Skeletal muscle satellite cell (primary cell): Measurements from ENCODE around the gene MAK.
"Not testable (repeated sequence)": the region's sequence is repeated elsewhere in the genome, so short reads cannot be mapped to it uniquely, and the experiment has no call there.

ENCODE experiments used
- H3K27me3 ChIP-seq: 2 replicates; pipeline ENCODE4 v1.7.0; 2013; ENCODE audit warnings: low read length; ENCODE audit not compliant: control insufficient read depth, insufficient read depth
- H3K36me3 ChIP-seq: 2 replicates; pipeline ENCODE4 v1.7.0; 2013; ENCODE audit warnings: mild to moderate bottlenecking, control low read depth, low read length; ENCODE audit not compliant: insufficient read depth
- H3K4me1 ChIP-seq: 2 replicates; pipeline ENCODE4 v1.7.0; 2013; ENCODE audit warnings: low read length; ENCODE audit not compliant: control insufficient read depth, insufficient read depth
- H3K4me2 ChIP-seq: 2 replicates; pipeline ENCODE4 v1.7.0; 2013; ENCODE audit warnings: mild to moderate bottlenecking, low read length
- H3K4me3 ChIP-seq: 2 replicates; pipeline ENCODE4 v1.7.0; 2013; ENCODE audit warnings: low read length
- H3K9ac ChIP-seq: 2 replicates; pipeline ENCODE4 v1.7.0; 2013; ENCODE audit warnings: mild to moderate bottlenecking, low read depth, low read length, moderate library complexity
- H3K9me3 ChIP-seq: replicated peaks from 2 replicates; pipeline ENCODE4 v1.7.0; 2013; ENCODE audit warnings: mild to moderate bottlenecking, control low read depth, low read length

The MAK gene

DNA sequence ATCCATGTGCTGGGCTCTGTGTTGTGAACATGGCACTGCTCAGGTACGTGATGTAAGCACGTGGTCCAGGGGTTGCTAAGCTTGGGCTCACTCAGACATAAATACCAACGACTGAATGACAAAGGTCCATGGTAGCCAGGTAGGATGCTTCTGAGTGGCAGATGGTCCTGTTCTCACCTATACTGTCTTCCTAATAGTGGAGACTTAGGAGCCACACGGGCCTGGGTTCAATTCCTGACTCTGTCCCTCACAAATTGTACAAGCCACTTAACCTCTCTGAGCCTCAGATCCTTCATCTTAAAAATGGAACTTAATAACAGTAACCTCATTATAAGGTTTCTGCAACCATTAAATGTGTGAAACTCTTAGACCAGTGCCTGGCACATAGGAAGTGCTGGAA lies 36.7 kb upstream of the MAK start:
- no peak overlapping the region for H3K4me3 ChIP-seq
- no peak overlapping the region for H3K9ac ChIP-seq
- no peaks in the 10 kb centered on the region for H3K4me1 ChIP-seq
- no peaks in the 10 kb centered on the region for H3K9me3 ChIP-seq
- no peak overlapping the region for H3K4me2 ChIP-seq
- H3K27me3 ChIP-seq: peaks cover 21% of the 10 kb centered on the region
- no peaks in the 10 kb centered on the region for H3K36me3 ChIP-seq

DNA sequence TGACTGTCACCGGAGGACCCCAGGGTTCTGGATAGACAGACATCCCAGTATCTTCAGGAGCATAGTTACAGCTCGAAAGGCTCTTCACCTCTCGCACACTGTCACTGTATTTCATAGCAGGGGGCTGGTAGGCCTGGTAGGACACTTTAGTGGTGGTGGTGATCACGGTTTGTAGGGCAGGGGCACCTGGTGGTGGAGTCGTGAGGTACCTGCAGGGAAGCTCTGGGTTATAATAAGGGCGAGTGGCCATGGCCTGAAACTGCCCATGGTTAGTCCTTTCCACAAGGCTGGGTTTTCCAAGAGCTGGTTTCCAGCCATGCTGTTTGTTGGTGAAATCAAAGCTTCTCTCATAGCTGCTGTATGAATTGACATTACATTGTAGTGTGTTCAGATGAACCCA lies 35.9 kb upstream of the MAK start:
- H3K4me1 ChIP-seq: no peaks in the 10 kb centered on the region
- no peak overlapping the region for H3K4me3 ChIP-seq
- H3K27me3 ChIP-seq: peaks cover 15% of the 10 kb centered on the region
- H3K36me3 ChIP-seq: no peaks in the 10 kb centered on the region
- H3K9me3 ChIP-seq: no peaks in the 10 kb centered on the region
- H3K9ac ChIP-seq: no peak overlapping the region
- H3K4me2 ChIP-seq: no peak overlapping the region

DNA sequence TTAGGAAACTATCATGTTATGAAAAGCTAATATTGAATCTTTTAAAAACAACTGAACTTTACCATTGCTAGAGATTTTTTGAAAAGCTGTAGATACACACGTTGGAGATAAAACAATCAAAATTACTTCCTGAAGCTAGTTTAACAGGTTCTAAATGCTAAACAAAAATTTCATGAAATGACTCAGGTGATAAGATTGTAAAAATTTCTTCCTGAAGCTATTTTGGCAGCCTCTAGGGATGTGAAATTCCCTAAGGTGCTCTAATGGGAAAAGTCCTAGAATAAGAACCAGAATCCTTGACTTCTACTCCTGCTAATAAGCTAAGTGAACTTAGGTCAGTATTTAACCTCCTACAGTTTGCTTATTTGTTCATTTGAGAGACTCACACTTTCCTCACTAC lies 35.0 kb upstream of the MAK start:
- no peaks in the 10 kb centered on the region for H3K36me3 ChIP-seq
- H3K4me1 ChIP-seq: no peaks in the 10 kb centered on the region
- no peaks in the 10 kb centered on the region for H3K9me3 ChIP-seq
- no peak overlapping the region for H3K4me2 ChIP-seq
- no peak overlapping the region for H3K4me3 ChIP-seq
- peaks cover 14% of the 10 kb centered on the region for H3K27me3 ChIP-seq
- H3K9ac ChIP-seq: no peak overlapping the region

DNA sequence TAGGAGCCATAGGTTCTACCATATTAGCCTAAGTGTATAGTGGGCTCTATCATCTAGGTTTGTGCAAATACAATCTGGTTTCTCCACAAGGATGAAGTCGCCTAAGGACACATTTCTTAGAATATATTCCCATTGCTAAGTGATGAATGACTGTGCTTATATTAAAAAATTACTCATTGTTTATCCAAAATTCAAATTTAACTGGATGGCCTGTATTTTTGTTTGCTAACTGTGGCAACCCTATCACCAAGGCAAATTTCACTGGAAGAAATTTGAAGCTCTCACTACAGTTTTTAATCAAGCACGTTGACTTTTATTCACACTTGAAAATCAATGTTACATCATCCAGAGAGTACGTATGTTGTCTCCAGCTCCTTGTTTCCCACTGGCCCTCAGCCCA lies 29.6 kb upstream of the MAK start:
- Histone ChIP-seq H3K4me3 (no peak overlapping the region), H3K27me3 (no peaks in the 10 kb centered on the region), H3K4me2 (no peak overlapping the region), H3K4me1 (no peaks in the 10 kb centered on the region), H3K9ac (no peak overlapping the region), H3K36me3 (no peaks in the 10 kb centered on the region), H3K9me3 (no peaks in the 10 kb centered on the region)

DNA sequence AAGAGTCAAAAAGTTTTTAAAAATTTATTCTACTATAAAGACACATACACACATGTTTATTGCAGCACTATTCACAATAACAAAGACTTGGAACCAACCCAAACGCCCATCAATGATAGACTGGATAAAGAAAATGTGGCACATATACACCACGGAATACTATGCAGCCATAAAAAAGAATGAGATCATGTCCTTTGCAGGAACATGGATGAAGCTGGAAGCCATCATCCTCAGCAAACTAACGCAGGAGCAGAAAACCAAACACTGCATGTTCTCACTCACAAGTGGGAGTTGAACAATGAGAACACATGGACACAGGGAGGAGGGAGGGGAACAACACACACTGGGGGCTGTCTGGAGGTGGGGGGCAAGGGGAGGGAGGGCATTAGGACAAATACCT lies 28.4 kb upstream of the MAK start:
- H3K27me3 ChIP-seq, H3K4me2 ChIP-seq, H3K4me1 ChIP-seq, H3K9me3 ChIP-seq, H3K9ac ChIP-seq, H3K4me3 ChIP-seq, H3K36me3 ChIP-seq: not testable (repeated sequence)

DNA sequence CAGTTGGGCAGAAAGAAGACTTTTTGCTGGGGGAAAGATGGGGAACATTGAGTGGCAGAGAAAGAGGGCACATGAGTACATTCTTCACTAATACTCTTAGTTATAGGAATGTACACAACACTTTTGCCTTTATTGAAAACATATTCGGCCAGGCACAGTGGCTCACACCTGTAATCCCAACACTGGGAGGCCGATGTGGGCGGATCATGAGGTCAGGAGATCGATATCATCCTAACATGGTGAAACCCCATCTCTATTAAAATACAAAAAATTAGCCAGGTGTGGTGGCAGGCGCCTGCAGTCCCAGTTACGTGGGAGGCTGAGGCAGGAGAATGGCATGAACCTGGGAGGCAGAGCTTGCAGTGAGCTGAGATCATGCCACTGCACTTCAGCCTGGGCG lies 24.7 kb upstream of the MAK start:
- not testable (repeated sequence) for H3K36me3 ChIP-seq, H3K4me3 ChIP-seq, H3K9me3 ChIP-seq, H3K27me3 ChIP-seq, H3K4me1 ChIP-seq, H3K9ac ChIP-seq, H3K4me2 ChIP-seq

DNA sequence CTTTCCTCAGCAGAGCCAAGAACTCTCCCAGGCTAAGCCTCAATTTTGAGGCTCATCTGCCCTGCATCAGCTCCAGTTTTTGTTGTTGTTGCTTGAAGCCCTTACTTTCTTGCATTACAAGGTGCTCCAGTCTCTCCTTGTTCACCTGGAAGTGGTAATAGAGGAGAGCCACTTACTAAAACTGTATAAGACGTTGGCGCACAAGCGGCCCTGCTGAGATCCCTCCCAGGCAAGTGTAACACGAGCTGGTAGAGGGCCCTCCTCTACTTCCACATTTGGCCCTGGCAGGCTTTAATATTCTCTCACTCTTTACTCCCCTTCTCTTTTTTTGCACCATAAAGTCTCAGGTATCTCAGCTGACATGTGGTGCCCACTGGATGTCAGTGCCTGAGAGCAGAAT lies 24.0 kb upstream of the MAK start:
- Histone ChIP-seq H3K4me3 (no peak overlapping the region), H3K27me3 (no peaks in the 10 kb centered on the region), H3K9me3 (no peaks in the 10 kb centered on the region), H3K4me2 (no peak overlapping the region), H3K36me3 (no peaks in the 10 kb centered on the region), H3K9ac (no peak overlapping the region), H3K4me1 (no peaks in the 10 kb centered on the region)

DNA sequence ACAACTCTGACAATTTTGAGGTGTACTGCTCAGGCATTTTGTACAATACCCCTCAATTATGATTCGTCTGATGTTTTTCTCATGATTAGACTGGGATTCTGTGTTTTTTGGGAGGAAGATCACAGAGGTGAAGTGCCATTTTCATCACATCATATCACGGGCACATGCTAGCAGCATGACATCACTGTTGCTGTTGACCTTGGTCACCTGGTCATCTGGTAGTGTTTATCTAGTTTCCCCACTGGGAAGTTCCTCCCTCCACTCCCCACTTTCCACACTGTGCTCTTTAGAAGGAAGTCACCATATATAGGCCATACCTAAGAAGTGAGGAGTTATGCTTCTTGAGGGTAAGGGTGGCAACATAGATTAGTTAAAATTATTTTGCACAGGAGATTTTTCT lies 22.7 kb upstream of the MAK start:
- Histone ChIP-seq H3K9ac (no peak overlapping the region), H3K27me3 (no peaks in the 10 kb centered on the region), H3K36me3 (no peaks in the 10 kb centered on the region), H3K4me3 (no peak overlapping the region), H3K4me2 (no peak overlapping the region), H3K4me1 (no peaks in the 10 kb centered on the region), H3K9me3 (no peaks in the 10 kb centered on the region)

DNA sequence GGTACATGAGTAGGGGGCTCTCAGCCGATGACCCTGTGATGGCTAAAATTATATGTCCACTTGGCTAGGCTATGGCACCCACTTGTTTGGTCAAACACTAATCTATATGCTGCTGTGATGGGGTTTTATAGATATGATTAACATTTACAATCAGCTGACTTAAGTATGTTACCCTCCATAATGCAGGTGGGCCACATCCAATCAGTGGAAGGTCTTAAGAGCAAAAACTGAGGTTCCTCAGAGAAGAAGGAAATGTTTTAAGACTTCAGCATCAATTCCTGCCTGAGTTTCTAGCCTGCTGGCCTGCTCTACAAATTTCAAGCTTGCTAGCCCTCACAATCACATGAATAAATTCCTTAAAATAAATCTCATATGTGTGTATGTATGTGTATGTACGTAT lies 18.9 kb upstream of the MAK start:
- Histone ChIP-seq H3K9ac (no peak overlapping the region), H3K4me1 (no peaks in the 10 kb centered on the region), H3K9me3 (no peaks in the 10 kb centered on the region), H3K4me2 (no peak overlapping the region), H3K27me3 (no peaks in the 10 kb centered on the region), H3K4me3 (no peak overlapping the region), H3K36me3 (no peaks in the 10 kb centered on the region)

DNA sequence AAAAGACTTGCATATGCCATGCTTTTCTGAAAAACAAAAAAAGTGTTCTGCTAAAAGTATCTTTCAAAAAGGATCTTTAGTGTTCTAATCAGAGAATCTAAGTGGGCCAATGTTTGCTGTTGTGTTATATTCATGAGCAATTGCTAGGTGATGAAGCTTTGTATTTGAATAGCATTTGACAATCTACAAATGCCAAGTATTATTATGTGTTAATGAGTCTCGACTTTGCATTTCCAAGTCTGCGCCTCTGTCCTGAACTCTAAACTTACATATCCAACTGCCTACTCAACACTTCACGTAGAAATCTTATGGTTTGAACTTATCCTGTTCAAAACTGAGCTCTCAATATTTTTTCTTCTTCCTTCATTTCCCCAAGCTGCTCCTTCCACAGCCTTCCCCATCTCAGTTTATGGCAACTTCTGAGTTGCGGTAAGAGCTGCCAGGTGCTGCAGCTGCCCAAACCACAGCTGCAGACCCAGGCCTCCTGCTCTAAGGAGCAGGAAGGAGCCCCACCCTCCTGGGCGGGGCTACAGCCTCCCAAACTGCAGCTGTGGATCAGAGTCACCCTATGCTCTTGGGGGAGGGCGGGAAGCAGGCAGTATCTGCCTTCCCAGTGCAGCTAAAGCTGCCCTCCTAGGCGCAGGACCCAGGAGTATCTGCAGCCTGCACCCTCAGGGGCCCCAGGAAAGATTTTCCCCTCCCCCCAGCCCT lies 16.7 kb upstream of the MAK start:
- Histone ChIP-seq H3K4me2 (no peak overlapping the region), H3K4me3 (no peak overlapping the region), H3K9ac (no peak overlapping the region), H3K9me3 (no peaks in the 10 kb centered on the region), H3K4me1 (no peaks in the 10 kb centered on the region), H3K36me3 (no peaks in the 10 kb centered on the region), H3K27me3 (no peaks in the 10 kb centered on the region)

DNA sequence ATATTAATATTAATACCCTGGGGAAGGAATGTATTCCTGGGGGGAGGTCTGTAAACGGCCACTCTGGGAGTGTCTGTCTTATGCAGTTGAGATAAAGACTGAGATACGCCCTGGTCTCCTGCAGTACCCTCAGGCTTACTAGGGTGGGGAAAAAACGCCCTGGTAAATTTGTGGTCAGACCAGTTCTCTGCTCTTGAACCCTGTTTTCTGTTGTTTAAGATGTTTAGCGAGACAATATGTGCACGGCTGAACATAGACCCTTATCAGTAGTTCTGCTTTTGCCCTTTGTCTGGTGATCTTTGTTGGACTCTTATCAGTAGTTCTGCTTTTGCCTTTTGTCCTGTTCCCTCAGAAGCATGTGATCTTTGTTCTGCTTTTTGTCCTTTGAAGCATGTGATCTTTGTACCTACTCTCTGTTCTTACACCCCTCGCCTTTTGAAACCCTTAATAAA lies 15.5 kb upstream of the MAK start:
- H3K4me2 ChIP-seq, H3K4me3 ChIP-seq, H3K9ac ChIP-seq, H3K36me3 ChIP-seq, H3K9me3 ChIP-seq, H3K27me3 ChIP-seq, H3K4me1 ChIP-seq: not testable (repeated sequence)

DNA sequence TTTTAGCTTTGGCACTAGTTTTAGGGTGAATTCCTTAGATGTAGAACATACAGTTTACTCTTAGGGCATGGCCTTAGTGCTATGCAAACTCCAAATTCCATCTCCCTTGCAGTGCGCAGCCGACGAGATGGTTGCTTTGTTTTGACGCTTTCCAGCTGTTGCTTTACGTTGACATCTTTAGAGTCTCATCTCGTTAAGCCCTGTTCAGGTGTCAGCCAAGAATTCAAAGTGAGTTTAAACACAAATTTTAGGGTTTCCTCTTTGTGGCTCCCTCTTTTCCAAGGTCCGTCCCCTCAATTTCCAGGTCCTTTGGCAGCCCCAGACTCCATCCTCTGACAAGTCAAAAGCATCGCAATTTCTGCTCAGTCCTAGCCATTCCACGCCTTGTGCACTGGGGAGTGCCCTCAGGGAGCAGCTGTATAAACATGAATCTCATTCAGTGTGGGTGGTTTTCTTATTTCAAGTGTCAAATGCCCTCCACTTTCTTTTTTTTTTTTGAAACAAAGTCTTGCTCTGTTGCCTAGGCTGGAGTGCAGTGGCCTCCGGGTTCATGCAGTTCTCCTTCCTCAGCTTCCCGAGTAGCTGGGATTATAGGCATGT lies 14.1 kb upstream of the MAK start:
- no peaks in the 10 kb centered on the region for H3K9me3 ChIP-seq
- no peaks in the 10 kb centered on the region for H3K4me1 ChIP-seq
- no peaks in the 10 kb centered on the region for H3K36me3 ChIP-seq
- H3K4me3 ChIP-seq: no peak overlapping the region
- no peak overlapping the region for H3K4me2 ChIP-seq
- no peak overlapping the region for H3K9ac ChIP-seq
- no peaks in the 10 kb centered on the region for H3K27me3 ChIP-seq
